Thyroid gland (tissue), 4 donors: ENCODE data around the gene ZRANB3.

ENCODE experiments used
- POLR2A ChIP-seq, 2 donors: fragments of 450-650 bp; IDR thresholded peaks; one replicate each; pipeline ENCODE4 v1.6.1; 2017; ENCODE audit warnings: antibody characterized with exemption in 2 of 2, mild to moderate bottlenecking in 2 of 2, moderate library complexity in 1 of 2
- TF ChIP-seq, protein P1 (sequence below), 6 experiments: fragments of 200-600 bp in 3 of 6; fragments of 450-650 bp in 3 of 6; sonication (generic) in 3 of 6; IDR thresholded peaks; one replicate each; pipeline ENCODE4 v1.5.1; 2016 to 2019; ENCODE audit warnings: antibody characterized with exemption in 6 of 6, mild to moderate bottlenecking in 2 of 6, inconsistent platforms in 1 of 6, moderate library complexity in 1 of 6

DNA sequence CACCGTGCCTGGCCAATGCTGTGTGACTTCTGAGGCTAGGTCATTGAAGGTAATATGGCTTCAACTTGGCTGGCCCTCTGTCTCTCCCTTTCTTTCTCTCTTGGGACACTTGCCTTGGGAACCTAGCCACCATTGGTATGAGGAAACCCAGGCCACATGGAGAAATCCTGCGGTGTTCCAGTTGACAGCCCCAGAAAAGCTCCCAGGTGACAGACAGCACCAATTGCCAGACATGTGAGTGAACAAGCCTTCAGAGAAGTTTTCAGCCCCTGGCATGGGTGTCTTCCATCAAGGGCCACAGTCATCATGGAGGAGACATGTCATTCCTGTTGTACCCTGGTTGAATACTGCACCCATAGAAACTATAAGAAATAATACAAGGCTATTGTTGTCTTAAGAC, 292.4 kb downstream of the ZRANB3 start:
- TF ChIP-seq, protein P1, sequence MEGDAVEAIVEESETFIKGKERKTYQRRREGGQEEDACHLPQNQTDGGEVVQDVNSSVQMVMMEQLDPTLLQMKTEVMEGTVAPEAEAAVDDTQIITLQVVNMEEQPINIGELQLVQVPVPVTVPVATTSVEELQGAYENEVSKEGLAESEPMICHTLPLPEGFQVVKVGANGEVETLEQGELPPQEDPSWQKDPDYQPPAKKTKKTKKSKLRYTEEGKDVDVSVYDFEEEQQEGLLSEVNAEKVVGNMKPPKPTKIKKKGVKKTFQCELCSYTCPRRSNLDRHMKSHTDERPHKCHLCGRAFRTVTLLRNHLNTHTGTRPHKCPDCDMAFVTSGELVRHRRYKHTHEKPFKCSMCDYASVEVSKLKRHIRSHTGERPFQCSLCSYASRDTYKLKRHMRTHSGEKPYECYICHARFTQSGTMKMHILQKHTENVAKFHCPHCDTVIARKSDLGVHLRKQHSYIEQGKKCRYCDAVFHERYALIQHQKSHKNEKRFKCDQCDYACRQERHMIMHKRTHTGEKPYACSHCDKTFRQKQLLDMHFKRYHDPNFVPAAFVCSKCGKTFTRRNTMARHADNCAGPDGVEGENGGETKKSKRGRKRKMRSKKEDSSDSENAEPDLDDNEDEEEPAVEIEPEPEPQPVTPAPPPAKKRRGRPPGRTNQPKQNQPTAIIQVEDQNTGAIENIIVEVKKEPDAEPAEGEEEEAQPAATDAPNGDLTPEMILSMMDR (IDR thresholded peaks at IDR 0.05): no peak
- no peak for TF ChIP-seq POLR2A (IDR thresholded peaks at IDR 0.05)
